VCaP (cell line): ENCODE results near the gene RBM34.
A peak's percentile ranks its signal among the peaks of the same experiment; 100 is the strongest.

Experiments used
- H3K27ac ChIP-seq: fragments of 450-650 bp; 2 replicates; pipeline ENCODE4 v1.5.1; 2017
- CTCF ChIP-seq: fragments of 450-650 bp; conservative IDR thresholded peaks from 2 replicates; pipeline ENCODE4 v1.5.1; 2017; ENCODE audit warnings: mild to moderate bottlenecking, moderate library complexity

Gene RBM34

GRCh38 chr1:235136111-235136510 is 24.9 kb downstream of the RBM34 start:
- no peak for TF ChIP-seq CTCF
- peak overlapping the region; percentile 23; the same call in 1 of the 2 replicates for H3K27ac ChIP-seq

GRCh38 chr1:235134171-235134570 is 26.9 kb downstream of the RBM34 start:
- H3K27ac ChIP-seq: no peak overlapping the region
- no peak for TF ChIP-seq CTCF

GRCh38 chr1:235133086-235133485 is 28.0 kb downstream of the RBM34 start:
- no peak for TF ChIP-seq CTCF
- no peak overlapping the region for H3K27ac ChIP-seq

- no peak overlapping the region; the same call in 1 of the 2 replicates for H3K27ac ChIP-seq
- TF ChIP-seq CTCF: no peak
Measured at GRCh38 chr1:235131961-235132360, 29.1 kb downstream of the RBM34 start.

GRCh38 chr1:235130766-235131270 is 30.2 kb downstream of the RBM34 start:
- no peak for TF ChIP-seq CTCF
- peak overlapping the region; percentile 95 for H3K27ac ChIP-seq

GRCh38 chr1:235129774-235130570 is 31.1 kb downstream of the RBM34 start:
- peak overlapping the region; percentile 95 for H3K27ac ChIP-seq
- TF ChIP-seq CTCF: no peak

GRCh38 chr1:235128456-235129328 is 32.4 kb downstream of the RBM34 start, which contains the start of gene TOMM20:
TOMM20 (minus strand) TSS chr1:235128837; CDS start chr1:235128715, 122 bp downstream.
- TF ChIP-seq CTCF: no peak
- H3K27ac ChIP-seq: peak within 1 kb of the TSS; percentile 95
